BJ (cell line): Measurements from ENCODE around the gene UBXN4. TPM values are rescaled to one million over a fixed set of nuclear protein-coding genes. Genes with fewer than 3 reads are reported as not detected.
"Not testable (repeated sequence)": the region's sequence is repeated elsewhere in the genome, so short reads cannot be mapped to it uniquely, and the experiment has no call there.

ENCODE experiments used
- CTCF ChIA-PET: fragments of 350-600 bp; formaldehyde crosslinking; extraction: SDS; loops from one replicate; lab custom pipeline; 2021; ENCODE audit warnings: antibody characterized with exemption, inconsistent platforms; lab: Yijun Ruan, JAX
- POLR2A ChIA-PET: fragments of 300-600 bp; sonication (Branson Sonifier 250); formaldehyde crosslinking; extraction: SDS; loops from one replicate; lab custom pipeline; 2021; ENCODE audit warnings: antibody characterized with exemption; lab: Charles Lee
- DNase-seq: peaks from one replicate; pipeline ENCODE4 v3.0.0-alpha.2; 2011; ENCODE audit warnings: low read depth
- H3K27me3 ChIP-seq: 2 replicates; pipeline ENCODE4 v1.6.0; 2011; ENCODE audit warnings: low read length; ENCODE audit not compliant: control insufficient read depth, insufficient read depth
- H3K36me3 ChIP-seq: 2 replicates; pipeline ENCODE4 v1.5.1; 2011; ENCODE audit warnings: low read length; ENCODE audit not compliant: control insufficient read depth, insufficient read depth
- H3K4me3 ChIP-seq: 2 replicates; pipeline ENCODE4 v1.5.1; 2011; ENCODE audit warnings: low read depth, mild to moderate bottlenecking, control low read depth, low read length
- polyA plus RNA-seq: library from polyadenylated mRNA; depleted of rRNA; stranded (reverse); fragments of >200 nt; gene quantifications from 2 replicates; pipeline ENCODE4 v1.2.3, GENCODE V29; 2011
- TF ChIP-seq, protein P1 (sequence below): IDR thresholded peaks from 2 replicates; pipeline ENCODE4 v1.5.1; 2011; ENCODE audit warnings: low read depth, mild to moderate bottlenecking, control low read depth, inconsistent platforms, low read length, moderate library complexity; ENCODE audit not compliant: insufficient read depth

Gene UBXN4
- polyA plus RNA-seq, 1 experiment = 51.1 TPM

DNA sequence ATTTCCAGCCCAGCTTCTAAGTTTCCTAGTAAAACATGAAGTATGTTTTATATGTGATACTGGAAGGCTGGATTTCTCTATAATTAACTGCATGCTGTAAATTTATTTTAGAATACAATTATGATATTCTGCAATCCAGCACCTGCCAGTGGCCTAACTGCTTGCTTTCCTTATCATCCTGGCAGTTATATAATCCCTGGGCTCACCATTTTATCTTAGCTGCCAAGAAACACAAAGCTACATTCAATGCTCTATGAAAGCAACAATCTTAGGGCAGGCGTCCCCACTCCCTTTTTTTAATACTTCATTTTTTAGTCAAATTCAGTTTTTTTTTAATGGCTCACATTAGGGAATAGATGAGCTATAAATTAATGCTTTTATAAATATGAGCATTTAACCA is 38.4 kb upstream of the UBXN4 start:
- no peak overlapping the region for H3K4me3 ChIP-seq
- ChIA-PET CTCF (interaction anchor here (2.9 kb wide), 1 partner anchor 699 kb away, joined by 15 read pairs; no protein-coding TSS in a partner anchor), POLR2A (no interaction called here)
- DNase-seq = no peak
- H3K27me3 ChIP-seq = no peaks in the 10 kb centered on the region
- TF ChIP-seq, protein P1, sequence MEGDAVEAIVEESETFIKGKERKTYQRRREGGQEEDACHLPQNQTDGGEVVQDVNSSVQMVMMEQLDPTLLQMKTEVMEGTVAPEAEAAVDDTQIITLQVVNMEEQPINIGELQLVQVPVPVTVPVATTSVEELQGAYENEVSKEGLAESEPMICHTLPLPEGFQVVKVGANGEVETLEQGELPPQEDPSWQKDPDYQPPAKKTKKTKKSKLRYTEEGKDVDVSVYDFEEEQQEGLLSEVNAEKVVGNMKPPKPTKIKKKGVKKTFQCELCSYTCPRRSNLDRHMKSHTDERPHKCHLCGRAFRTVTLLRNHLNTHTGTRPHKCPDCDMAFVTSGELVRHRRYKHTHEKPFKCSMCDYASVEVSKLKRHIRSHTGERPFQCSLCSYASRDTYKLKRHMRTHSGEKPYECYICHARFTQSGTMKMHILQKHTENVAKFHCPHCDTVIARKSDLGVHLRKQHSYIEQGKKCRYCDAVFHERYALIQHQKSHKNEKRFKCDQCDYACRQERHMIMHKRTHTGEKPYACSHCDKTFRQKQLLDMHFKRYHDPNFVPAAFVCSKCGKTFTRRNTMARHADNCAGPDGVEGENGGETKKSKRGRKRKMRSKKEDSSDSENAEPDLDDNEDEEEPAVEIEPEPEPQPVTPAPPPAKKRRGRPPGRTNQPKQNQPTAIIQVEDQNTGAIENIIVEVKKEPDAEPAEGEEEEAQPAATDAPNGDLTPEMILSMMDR = no peak
- H3K36me3 ChIP-seq = no peaks in the 10 kb centered on the region

GRCh38 chr2:135704075-135704474 is 37.6 kb upstream of the UBXN4 start:
- DNase-seq, H3K27me3 ChIP-seq, H3K4me3 ChIP-seq, H3K36me3 ChIP-seq, POLR2A ChIA-PET: not testable (repeated sequence)
- CTCF ChIA-PET = interaction anchor here (2.9 kb wide), 1 partner anchor 700 kb away, joined by 15 read pairs; no protein-coding TSS in a partner anchor

GRCh38 chr2:135708159-135708558 is 33.5 kb upstream of the UBXN4 start:
- ChIA-PET POLR2A (no interaction called here), CTCF (interaction anchor here (1.3 to 6.6 kb wide), 3 partner anchors 10 to 719 kb away, joined by 6 to 82 read pairs (median 14); no protein-coding TSS in a partner anchor)
- TF ChIP-seq, protein P1 = no peak
- H3K36me3 ChIP-seq = no peaks in the 10 kb centered on the region
- no peak for DNase-seq
- no peaks in the 10 kb centered on the region for H3K27me3 ChIP-seq
- no peak overlapping the region for H3K4me3 ChIP-seq

- H3K4me3 ChIP-seq = no peak overlapping the region
- DNase-seq = no peak
- TF ChIP-seq, protein P1 = peak; percentile 92
- POLR2A ChIA-PET = no interaction called here
- no peaks in the 10 kb centered on the region for H3K27me3 ChIP-seq
- CTCF ChIA-PET = interaction anchor here (0.6 to 6.6 kb wide), 27 partner anchors 9 to 732 kb away, joined by 3 to 82 read pairs (median 4); partner anchors contain the start of gene UBXN4
- H3K36me3 ChIP-seq = no peaks in the 10 kb centered on the region
Observed at GRCh38 chr2:135709992-135710391, 31.7 kb upstream of the UBXN4 start.

GRCh38 chr2:135715086-135715485 is 26.6 kb upstream of the UBXN4 start:
- POLR2A ChIA-PET, H3K27me3 ChIP-seq, H3K4me3 ChIP-seq, DNase-seq, H3K36me3 ChIP-seq: not testable (repeated sequence)
- CTCF ChIA-PET = interaction anchor here (0.7 to 1.3 kb wide), 2 partner anchors 650 to 711 kb away, joined by 3 to 4 read pairs; no protein-coding TSS in a partner anchor

DNA sequence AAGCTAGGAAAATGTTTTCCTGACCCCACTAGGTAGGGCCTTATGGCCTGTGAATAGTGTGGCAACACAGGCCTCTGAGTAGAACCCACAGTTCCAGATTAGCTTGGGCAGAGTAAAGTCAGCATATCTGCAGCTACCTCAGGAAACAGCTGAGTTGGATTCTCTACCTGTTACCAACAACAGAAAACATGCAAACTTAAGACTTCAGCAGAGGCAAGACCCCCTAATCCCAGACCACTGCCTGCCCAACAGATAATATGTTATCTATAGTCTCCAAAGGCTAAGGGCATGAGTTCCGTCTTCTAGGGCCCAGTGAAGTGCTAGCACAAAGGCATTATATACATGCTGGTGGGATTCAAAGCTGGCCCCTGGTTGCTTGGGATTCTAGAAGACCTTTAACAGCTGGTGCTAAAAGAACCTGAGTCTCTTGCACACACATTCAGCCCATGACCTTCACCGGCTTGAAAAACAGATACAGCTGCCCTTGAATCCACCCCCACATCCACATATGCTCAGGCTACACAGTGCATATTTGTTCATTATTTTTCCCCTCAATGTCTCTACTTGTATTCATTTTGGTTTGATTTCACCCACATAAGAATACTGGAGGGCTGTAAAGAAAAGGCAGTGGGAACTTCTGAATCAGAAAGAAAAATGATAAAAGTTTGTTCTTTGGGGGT is 13.5 kb upstream of the UBXN4 start:
- no peak for DNase-seq

More for the DNA sequence above, 13.5 kb upstream of the UBXN4 start:
- ChIA-PET POLR2A (no interaction called here), CTCF (interaction anchor here (0.5 to 1.4 kb wide), 3 partner anchors 19 to 490 kb away, joined by 3 to 4 read pairs (median 3); no protein-coding TSS in a partner anchor)
- H3K27me3 ChIP-seq = no peaks in the 10 kb centered on the region
- H3K36me3 ChIP-seq = no peaks in the 10 kb centered on the region; the same call in 1 of the 2 replicates
- H3K4me3 ChIP-seq = no peak overlapping the region
- TF ChIP-seq, protein P1 = no peak
